ENCODE results near the gene SPTSSA.
"Not testable (repeated sequence)": the region's sequence is repeated elsewhere in the genome, so short reads cannot be mapped to it uniquely, and the experiment has no call there.

Gene SPTSSA

DNA sequence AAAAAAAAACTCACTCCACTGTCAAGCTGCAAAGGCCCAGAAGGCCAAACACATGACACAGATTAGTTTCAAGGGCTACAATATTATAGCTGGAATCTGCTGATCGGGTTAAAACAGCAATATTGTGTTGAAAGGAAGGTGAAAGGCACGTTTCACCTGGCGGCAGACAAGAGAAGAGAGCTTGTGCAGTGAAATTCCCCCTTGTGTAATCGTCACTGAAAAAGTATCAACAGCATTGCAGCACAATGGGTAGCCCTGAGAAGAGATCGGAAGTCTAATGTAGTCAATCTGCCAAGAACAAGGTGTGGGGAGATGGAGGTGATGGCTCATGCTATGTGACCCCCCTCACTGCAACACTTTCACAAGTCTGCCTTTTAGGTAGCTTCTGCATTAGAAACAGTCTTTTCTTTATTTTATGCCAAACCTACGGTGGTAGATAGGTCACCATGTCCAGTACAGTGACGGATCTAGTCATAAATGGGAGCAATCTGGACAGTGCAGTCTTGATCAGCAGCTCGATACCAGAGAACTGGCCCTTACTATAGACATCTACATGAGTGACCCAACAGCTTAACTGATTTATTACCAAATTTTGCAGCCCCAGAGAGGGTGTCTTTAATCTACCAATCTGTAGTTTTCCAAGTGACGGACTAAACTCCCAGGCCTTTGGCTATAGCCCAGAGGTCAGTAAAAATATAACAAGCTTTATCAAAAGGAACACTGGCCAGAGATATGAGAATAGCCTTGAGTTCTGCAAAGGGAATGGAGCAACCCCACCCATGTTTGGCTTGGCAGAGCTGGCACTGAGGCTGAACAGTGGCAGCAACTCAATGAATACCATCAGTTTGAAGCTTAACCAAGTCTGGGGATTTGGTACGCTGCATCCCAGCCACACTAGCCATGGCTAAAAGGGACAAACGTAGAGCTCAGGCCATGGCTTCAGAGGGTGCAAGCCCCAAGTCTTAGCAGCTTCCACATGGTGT is 35.4 kb downstream of the SPTSSA start:
- DNase-seq (ENCODE audit: low read depth, low spot score): no peak

DNA sequence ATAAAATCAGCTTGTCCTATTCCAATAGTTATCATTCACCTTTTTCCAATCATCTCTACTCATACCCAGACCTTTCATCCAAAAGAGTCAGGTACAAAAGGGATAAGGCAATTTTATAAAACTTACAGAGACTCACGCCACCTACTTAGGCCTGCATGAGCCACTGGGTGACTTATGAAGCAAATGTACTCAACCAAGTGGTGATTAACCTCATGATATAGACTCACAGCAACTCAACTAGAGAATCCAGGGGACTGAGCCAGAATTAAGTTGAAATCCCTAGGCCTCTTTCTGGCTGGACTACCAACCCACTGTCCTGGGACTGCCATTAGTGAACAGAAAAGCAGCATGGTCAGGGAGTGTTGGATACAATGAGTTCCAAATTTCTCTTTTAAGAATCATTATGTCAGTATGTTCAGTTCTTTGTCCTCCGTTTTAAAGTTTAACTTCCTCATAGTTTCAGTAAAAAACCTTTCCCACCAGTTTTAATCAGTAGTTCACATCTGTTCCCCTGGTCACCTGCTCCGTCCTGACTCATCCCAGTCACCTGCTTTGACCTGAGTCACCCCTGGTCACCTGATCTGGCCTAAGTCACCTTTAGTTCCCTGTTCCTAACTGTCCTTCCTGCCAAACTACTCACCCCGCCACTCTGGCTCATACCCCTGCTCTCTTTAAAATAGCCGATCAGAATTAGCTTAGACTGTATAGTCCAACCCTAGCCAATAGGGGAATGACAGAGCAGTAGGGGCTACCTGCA is 36.8 kb downstream of the SPTSSA start:
- no peak for DNase-seq (ENCODE audit: low read depth, low spot score)

DNA sequence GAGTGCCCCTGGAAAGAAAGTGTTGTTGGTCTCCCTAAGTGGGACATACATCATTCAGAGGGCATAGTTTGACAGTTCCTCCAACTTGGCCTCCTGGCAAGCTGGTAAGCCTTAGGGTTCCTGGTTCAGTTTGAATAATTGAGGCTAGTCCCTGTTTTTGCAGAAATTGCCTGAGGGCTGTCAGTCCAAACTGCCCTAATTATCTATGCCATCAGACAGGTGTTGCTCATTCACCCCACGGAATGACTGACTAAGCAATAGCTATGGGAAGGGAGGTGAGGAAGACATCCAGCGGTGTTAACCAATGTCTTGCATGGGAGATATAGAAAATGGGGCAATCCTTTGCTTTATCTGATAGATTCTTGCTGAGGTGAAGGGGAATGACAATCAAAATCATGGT is 37.6 kb downstream of the SPTSSA start:
- DNase-seq (ENCODE audit: low read depth, low spot score): no peak

DNA sequence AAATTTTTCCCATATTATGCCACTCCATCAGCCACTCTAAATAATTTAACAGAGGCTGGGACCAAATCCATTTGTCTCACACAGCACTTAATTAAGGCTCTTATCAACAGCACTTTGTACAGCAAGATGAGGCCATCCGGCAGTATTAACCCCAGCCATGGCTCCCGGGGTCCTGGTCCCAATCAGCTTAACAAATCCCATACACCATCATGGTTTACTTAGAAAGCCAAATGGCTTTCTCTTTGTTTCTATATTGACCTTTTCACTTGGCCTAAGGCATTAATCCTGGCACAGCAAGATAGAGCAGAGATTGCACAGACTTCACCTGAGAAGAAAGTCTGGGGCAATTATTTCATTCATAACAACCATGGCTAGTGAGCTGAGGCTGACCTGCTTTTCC is 38.6 kb downstream of the SPTSSA start:
- no peak for DNase-seq (ENCODE audit: low read depth, low spot score)

GRCh38 chr14:34420547-34421150 is 41.4 kb downstream of the SPTSSA start:
- DNase-seq (ENCODE audit: low read depth, low spot score): no peak

DNA sequence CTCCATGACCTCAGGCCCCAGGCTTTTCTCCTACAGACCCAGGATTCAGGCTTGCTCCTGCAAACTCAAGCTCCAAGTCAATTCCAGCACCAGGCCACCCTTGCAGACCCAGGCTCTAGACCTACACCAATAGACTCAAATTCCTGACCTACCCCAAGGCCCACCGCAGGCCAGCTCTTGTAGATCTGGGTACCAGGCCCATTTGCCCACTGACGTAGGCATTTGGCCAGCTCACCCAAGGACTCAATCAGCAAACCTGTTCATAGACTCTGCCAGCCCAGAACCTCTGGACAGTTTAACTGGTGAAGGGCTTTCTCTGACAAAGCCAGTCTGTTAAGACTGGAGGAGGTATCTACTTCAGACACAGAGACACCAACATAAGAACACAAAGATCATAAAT is 52.3 kb downstream of the SPTSSA start:
- no peak for DNase-seq (ENCODE audit: low read depth, low spot score)

DNA sequence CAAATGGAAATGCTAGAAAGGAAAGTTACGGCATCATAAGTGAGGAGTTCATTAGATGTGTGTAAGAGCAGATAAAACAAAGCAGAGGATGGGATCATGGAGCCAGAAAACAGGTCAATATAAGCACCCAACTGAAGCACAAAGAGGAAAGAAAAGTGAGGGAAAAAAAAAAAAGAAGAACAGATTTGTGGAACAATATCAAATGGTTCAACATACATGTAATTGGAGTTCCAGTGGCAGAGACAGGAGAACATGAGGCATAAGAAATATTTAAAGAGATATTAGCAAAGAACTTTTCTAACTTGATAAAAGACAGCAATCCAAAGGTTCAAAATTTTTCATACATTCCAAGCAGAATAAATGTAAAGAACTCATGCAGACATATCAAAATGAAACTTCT is 54.1 kb downstream of the SPTSSA start:
- DNase-seq (ENCODE audit: low read depth, low spot score): no peak

DNA sequence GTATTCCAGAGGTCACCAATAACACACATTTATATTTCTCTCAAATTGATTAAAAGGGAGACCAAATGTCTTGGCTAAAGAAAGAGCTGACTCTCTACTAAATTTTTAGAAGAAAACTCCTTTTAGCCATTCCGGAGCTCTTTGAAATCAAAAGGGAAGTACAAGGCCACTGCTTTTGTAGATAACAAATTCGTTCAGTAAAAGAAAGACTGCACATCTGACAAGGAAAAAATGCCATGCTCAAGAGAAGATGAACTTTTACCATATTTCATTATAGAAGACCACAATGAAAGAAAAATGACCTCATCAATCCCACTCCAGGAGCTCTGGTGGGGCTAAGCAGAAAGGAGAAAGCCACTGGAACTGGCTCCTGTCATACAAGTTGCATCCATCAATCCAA is 57.6 kb downstream of the SPTSSA start:
- DNase-seq (ENCODE audit: low read depth, low spot score): no peak

DNA sequence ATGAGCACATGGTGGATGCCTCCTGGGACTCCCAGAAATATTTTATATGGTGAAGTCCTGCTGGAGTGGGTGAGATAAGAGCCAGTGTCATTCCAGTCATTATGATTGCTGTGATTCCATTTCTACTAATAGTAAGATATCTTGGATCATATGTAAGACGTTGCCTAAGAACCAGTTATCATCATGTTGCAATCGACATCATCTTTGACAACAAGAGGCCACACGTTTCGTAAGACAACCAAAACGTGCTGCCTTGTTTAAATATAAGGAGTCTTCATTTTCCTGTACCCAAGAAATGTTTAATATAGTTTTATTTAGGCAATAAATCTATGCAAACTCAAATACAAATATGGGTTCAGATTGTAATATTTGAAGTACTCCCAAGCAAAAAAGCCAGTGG is 58.4 kb downstream of the SPTSSA start:
- DNase-seq (ENCODE audit: low read depth, low spot score): no peak

DNA sequence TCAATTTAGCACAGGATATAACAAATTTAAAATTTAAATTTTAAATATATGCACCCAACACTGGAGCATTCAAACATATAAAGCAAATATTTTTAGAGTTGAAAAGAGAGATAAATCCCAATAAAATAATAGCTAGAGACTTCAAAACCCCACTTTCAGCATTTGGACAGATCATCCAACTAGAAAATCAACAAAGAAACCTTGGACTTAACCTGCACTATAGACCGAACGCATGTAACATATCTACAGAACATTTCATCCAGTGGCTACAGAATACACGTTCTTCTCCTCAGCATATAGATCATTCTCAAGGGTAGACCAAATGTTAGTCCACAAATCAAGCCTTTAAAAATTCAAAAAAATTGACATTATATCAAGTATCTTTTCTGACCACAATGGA is 64.0 kb downstream of the SPTSSA start:
- no peak for DNase-seq (ENCODE audit: low read depth, low spot score)

DNA sequence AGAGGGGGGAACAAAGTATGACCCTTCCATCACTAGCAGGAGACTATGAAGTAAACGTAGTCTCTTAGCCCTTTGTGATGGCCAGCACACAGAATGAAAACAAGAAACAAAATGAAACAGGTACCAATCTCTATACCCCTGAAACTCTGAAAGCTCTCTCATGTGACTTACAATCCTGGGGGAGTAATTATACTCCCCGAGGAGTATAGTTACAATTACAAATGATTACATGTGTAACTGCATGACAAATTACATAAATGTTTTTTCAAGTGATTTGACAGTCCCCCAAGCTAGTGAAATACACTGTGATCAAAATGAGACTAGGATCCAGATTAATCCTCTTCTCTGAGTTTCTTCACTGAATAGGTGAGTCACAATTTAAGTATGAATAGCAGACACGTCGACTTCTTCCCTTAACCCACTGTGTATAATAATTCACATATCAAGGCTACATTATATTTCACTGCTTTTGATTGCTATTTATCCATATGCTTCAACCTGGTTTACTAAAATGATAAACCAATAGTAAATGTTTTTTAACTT is 74.0 kb downstream of the SPTSSA start:
- no peak for DNase-seq (ENCODE audit: low read depth, low spot score)

- DNase-seq (ENCODE audit: low read depth, low spot score): no peak
These were observed 75.1 kb downstream of the SPTSSA start for GRCh38 chr14:34386865-34387485.

GRCh38 chr14:34385881-34386280 is 76.2 kb downstream of the SPTSSA start:
- DNase-seq (ENCODE audit: low read depth, low spot score): not testable (repeated sequence)

- DNase-seq (ENCODE audit: low read depth, low spot score): no peak
These were observed 78.2 kb downstream of the SPTSSA start for GRCh38 chr14:34383839-34384238.
